Smooth muscle cell (in vitro differentiated cells): ENCODE measurements around the gene RARB. TPM values are rescaled to one million over a fixed set of nuclear protein-coding genes. Genes with fewer than 3 reads are reported as not detected.
A peak's percentile ranks its signal among the peaks of the same experiment; 100 is the strongest.

Experiments used
- DNase-seq: peaks from one replicate; lab custom pipeline; 2025; ENCODE audit not compliant: unreplicated experiment; lab: John Stamatoyannopoulos, UW
- H2AFZ ChIP-seq: fragments of 200-600 bp; sonication (generic); 2 replicates; pipeline ENCODE4 v1.6.0; 2016; ENCODE audit warnings: antibody characterized with exemption, low read depth, mild to moderate bottlenecking
- H3F3A ChIP-seq: fragments of 200-600 bp; sonication (generic); 2 replicates; pipeline ENCODE4 v1.6.0; 2017; ENCODE audit warnings: antibody characterized with exemption, low read depth
- H3K27ac ChIP-seq: fragments of 200-600 bp; sonication (generic); 2 replicates; pipeline ENCODE4 v1.5.1; 2016; ENCODE audit warnings: low read depth, mild to moderate bottlenecking
- H3K27me3 ChIP-seq: fragments of 200-600 bp; sonication (generic); 2 replicates; pipeline ENCODE4 v1.6.1; 2016; ENCODE audit warnings: low read depth, mild to moderate bottlenecking
- H3K36me3 ChIP-seq: fragments of 200-600 bp; sonication (generic); 2 replicates; pipeline ENCODE4 v1.5.1; 2016; ENCODE audit warnings: low read depth
- H3K4me1 ChIP-seq: fragments of 200-600 bp; sonication (generic); 2 replicates; pipeline ENCODE4 v1.5.1; 2016; ENCODE audit warnings: low read depth
- H3K4me2 ChIP-seq: fragments of 200-600 bp; sonication (generic); 2 replicates; pipeline ENCODE4 v1.6.0; 2016; ENCODE audit warnings: mild to moderate bottlenecking
- H3K4me3 ChIP-seq: fragments of 200-600 bp; sonication (generic); 2 replicates; pipeline ENCODE4 v1.5.1; 2016; ENCODE audit warnings: mild to moderate bottlenecking
- H3K79me2 ChIP-seq: fragments of 200-600 bp; sonication (generic); 2 replicates; pipeline ENCODE4 v1.6.0; 2016; ENCODE audit warnings: low read depth, mild to moderate bottlenecking
- H3K9ac ChIP-seq: fragments of 200-600 bp; sonication (generic); 2 replicates; pipeline ENCODE4 v1.6.0; 2016; ENCODE audit warnings: low read depth
- H3K9me3 ChIP-seq: fragments of 200-600 bp; sonication (generic); replicated peaks from 2 replicates; pipeline ENCODE4 v1.5.1; 2016; ENCODE audit warnings: low read depth
- H4K20me1 ChIP-seq: fragments of 200-600 bp; sonication (generic); 2 replicates; pipeline ENCODE4 v1.6.0; 2016; ENCODE audit warnings: low read depth
- WGBS: methylation state at CpG from one replicate; pipeline ENCODE4 v1.1.7; 2016; ENCODE audit warnings: low lambda C conversion rate; 5-methylcytosine and 5-hydroxymethylcytosine counted together
- polyA plus RNA-seq: library from polyadenylated mRNA; unstranded; fragments of >200 nt; fragmentation: Nextera tagmentation; extraction: Ambion mirVana; gene quantifications from 2 replicates; pipeline ENCODE4 v1.2.1, GENCODE V29; 2016
- total RNA-seq: library from RNA; depleted of rRNA; stranded (reverse); fragments of >200 nt; gene quantifications from 2 replicates; pipeline ENCODE4 v1.2.3, GENCODE V29; 2014
- TF ChIP-seq, protein P1 (sequence below): fragments of 200-600 bp; sonication (generic); IDR thresholded peaks from 2 replicates; pipeline ENCODE4 v1.5.1; 2017; ENCODE audit warnings: borderline replicate concordance, mild to moderate bottlenecking, antibody characterized with exemption; ENCODE audit not compliant: insufficient read depth, poor library complexity, severe bottlenecking

RARB gene
- total and polyA plus RNA-seq, 2 experiments from 2014 or later: 88.1 to 106 TPM

- Histone ChIP-seq H3K9ac (no peak overlapping the region), H3K4me1 (peaks cover 50% of the 10 kb centered on the region), H3K4me3 (no peak overlapping the region), H3K27ac (no peak overlapping the region), H2AFZ (no peak overlapping the region), H3K4me2 (no peak overlapping the region), H3K79me2 (no peaks in the 10 kb centered on the region), H3F3A (peaks cover 29% of the 10 kb centered on the region), H3K36me3 (no peaks in the 10 kb centered on the region), H3K9me3 (no peaks in the 10 kb centered on the region), H3K27me3 (no peaks in the 10 kb centered on the region), H4K20me1 (no peaks in the 10 kb centered on the region)
- TF ChIP-seq, protein P1, sequence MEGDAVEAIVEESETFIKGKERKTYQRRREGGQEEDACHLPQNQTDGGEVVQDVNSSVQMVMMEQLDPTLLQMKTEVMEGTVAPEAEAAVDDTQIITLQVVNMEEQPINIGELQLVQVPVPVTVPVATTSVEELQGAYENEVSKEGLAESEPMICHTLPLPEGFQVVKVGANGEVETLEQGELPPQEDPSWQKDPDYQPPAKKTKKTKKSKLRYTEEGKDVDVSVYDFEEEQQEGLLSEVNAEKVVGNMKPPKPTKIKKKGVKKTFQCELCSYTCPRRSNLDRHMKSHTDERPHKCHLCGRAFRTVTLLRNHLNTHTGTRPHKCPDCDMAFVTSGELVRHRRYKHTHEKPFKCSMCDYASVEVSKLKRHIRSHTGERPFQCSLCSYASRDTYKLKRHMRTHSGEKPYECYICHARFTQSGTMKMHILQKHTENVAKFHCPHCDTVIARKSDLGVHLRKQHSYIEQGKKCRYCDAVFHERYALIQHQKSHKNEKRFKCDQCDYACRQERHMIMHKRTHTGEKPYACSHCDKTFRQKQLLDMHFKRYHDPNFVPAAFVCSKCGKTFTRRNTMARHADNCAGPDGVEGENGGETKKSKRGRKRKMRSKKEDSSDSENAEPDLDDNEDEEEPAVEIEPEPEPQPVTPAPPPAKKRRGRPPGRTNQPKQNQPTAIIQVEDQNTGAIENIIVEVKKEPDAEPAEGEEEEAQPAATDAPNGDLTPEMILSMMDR: no peak
- no peak for DNase-seq
- WGBS: 92% methylated on average over 2 of the region's 2 CpGs
Observed at GRCh38 chr3:25421747-25422146, 6.3 kb upstream of the RARB start.

DNA sequence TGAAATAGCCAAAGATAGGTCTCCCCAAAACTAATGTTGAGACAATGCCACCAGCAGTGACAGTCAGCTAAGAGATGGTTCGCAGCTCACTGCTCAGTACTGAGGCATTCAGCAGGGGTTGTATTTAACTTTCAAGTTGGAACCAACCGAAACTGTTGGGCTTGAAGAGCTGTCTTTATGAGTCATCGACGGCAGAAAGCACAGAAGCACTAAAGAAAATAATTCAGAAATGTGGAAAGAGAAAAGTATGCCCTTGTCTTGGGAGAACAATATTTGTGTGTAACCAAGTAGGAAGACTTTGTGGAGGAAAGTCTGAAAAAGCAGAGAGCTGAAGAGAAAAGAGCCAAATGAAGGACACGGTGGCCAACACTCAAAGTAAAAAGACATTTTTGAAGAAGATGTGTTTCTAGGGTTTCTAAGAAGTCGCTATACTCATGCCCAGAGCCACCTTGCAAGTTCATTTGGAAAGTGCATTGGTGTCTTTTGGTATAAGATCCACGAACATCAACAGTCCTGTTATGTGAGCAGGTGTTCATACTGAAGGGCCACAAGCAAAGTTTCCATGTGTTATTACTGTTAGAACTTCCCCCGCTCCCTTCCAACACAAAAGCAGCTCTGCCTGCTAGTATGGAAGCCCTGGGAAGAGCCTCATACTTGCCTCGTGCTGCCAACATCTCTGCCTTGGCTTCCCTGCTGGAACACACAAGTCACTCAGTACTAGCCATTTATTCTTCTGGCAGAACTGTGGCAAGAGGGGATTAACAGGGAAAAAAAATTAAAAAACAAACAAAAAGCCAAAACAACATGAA, 4.1 kb upstream of the RARB start:
- no peaks in the 10 kb centered on the region for H4K20me1 ChIP-seq
- no peaks in the 10 kb centered on the region for H3K27me3 ChIP-seq
- H2AFZ ChIP-seq: no peak overlapping the region
- DNase-seq: no peak
- peaks cover 10% of the 10 kb centered on the region for H3K79me2 ChIP-seq
- peaks cover 30% of the 10 kb centered on the region for H3F3A ChIP-seq
- WGBS: 41% methylated on average over 9 of the region's 9 CpGs
- no peaks in the 10 kb centered on the region for H3K36me3 ChIP-seq
- H3K4me1 ChIP-seq: peaks cover 60% of the 10 kb centered on the region
- H3K9me3 ChIP-seq: no peaks in the 10 kb centered on the region
- peak overlapping the region; percentile 76 for H3K4me2 ChIP-seq
- H3K9ac ChIP-seq: peak overlapping the region; percentile 37
- H3K27ac ChIP-seq: peak overlapping the region; percentile 89
- TF ChIP-seq, protein P1: no peak
- peak overlapping the region; percentile 11 for H3K4me3 ChIP-seq

DNA sequence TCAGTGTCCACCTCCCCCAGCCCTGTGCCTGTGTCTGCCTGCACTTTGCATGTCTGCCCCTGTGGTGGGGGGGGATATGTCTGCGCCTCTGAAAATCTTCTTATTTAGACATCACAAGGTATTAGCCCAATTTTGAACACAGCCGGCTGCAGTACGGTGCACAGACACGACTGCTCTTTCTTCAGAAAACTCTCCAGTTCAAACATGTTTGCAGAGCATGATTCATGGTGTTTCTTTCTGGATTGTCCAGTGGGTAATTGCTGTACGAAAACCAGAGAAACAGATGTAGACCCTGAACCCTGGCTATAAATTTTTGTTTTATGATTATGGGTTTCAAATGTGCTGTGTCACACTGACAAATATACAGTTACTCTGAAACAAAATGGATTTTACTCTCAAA, 3.4 kb upstream of the RARB start:
- H3K9me3 ChIP-seq: no peaks in the 10 kb centered on the region
- no peaks in the 10 kb centered on the region for H3K27me3 ChIP-seq
- DNase-seq: no peak
- H3K79me2 ChIP-seq: peaks cover 16% of the 10 kb centered on the region
- peak overlapping the region; percentile 89 for H3K27ac ChIP-seq
- H2AFZ ChIP-seq: peak overlapping the region; percentile 0
- TF ChIP-seq, protein P1: no peak
- peak overlapping the region; percentile 76 for H3K4me2 ChIP-seq
- H3K4me1 ChIP-seq: peaks cover 64% of the 10 kb centered on the region
- no peaks in the 10 kb centered on the region for H4K20me1 ChIP-seq
- H3K36me3 ChIP-seq: no peaks in the 10 kb centered on the region
- H3F3A ChIP-seq: peaks cover 34% of the 10 kb centered on the region
- peak overlapping the region; percentile 11 for H3K4me3 ChIP-seq
- H3K9ac ChIP-seq: peak overlapping the region; percentile 37
- WGBS: 5% methylated on average over 5 of the region's 5 CpGs
